Brain pericyte (primary cell): Measurements from ENCODE around the gene MGMT.

Source experiments
- DNase-seq: peaks from one replicate; pipeline ENCODE4 v3.0.0-alpha.2; 2012; ENCODE audit warnings: low read depth, low spot score

MGMT gene

DNA sequence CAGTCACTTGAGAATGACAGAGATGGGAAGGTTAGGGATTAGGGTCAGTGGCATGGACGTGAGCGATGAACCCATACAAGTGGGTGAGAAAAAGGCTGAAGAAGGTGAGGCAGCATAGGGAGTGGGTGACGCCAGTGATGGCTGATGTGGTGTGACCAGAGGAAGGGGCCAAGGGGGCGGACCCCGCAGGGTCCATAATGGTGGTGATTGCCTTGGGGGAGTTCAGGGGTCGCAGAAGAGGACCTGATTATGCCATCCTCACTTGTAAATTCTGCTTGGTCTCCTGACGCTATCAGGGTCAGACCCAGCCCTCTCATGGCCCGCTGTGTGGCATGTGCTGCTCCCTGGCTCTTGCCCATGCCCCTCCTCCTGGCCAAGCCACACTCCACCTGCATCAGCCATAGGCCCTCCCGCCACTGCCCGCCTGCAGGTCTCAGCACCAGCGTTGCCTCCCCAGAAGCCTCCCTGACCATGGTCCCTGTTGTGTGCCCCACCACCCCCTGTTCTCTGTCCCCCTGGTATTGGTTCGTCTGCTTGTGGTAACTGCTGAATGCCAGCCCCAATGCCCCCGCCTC, 261.3 kb downstream of the MGMT start:
- no peak for DNase-seq

DNA sequence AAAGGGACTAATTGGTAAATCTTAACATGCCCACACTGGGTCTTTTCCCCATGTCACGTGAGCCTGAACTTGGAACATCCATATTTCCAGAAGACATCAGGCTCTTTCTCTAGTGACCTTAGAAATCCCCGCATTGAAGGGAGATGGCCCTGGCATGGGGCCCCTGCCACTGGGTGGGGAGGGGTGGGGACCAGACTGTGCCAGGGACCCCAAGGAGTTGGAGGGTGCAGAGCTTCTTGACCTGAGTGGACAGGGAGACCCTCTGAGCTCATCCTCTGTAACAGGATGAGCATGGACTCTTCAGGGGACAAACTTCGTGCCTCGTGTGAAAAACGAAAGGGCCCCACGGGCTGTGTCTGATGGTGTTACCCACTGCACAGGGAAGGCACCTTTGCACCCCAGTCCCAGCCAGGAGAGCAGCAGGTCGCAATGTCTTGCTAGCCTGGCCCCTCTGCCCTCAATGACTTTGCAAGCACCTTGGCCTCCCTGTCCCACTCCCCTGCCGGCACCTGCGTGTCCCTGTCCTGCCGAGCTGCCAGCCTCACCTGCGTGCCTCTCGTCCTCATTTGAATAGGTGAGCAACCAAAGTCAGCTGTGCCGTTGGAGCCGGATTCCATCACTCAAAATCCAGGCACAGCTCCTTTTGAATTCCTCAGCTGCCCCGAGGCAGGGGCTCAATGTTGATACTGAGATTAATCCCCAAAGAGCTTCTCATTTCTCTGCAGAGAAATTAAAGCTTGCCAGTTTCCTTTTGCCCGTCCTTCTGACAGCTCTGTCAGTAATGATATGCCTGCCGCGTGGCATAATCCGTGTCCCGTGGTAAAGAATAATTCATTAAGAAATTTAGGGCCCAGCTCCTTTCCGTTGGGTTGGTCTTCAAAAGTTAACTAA, 262.1 kb downstream of the MGMT start:
- DNase-seq = no peak

DNA sequence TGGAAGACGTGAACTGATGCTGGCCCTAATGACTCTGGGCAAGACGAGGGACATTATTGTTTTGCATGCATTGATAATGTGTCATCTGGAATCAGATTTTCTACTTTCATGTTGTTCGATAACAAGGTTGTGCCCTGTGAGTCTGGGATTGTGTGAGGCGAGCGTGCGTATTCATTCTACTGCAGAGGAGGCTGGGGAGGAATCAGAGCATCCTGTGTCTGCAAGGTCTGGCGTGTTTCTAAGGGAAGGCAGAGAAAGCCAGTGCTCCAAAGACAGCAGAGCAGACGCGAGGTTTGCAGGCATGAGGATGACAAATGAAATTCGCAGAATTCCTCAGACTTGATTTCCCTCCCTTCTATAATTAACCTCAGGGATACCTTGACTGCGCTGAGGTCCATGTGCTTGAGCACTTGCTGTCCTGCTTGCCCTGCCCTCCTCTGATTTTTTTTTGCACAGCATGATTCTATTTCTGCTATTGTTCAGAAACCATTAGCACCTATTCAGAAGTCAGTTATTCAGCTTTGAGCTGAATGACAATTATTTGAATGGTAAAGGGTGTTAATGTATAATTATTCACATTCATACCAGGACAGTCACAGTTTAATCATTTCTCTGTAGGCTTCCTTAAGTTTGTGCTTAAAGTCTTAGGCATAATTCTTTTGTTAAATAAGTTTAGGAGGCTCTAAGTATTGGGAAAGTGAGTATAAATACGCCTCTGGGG, 263.4 kb downstream of the MGMT start:
- DNase-seq = no peak

- DNase-seq = no peak
Measured at GRCh38 chr10:129730993-129731325, 263.9 kb downstream of the MGMT start.

GRCh38 chr10:129740532-129741279, 273.7 kb downstream of the MGMT start:
- DNase-seq = no peak

DNA sequence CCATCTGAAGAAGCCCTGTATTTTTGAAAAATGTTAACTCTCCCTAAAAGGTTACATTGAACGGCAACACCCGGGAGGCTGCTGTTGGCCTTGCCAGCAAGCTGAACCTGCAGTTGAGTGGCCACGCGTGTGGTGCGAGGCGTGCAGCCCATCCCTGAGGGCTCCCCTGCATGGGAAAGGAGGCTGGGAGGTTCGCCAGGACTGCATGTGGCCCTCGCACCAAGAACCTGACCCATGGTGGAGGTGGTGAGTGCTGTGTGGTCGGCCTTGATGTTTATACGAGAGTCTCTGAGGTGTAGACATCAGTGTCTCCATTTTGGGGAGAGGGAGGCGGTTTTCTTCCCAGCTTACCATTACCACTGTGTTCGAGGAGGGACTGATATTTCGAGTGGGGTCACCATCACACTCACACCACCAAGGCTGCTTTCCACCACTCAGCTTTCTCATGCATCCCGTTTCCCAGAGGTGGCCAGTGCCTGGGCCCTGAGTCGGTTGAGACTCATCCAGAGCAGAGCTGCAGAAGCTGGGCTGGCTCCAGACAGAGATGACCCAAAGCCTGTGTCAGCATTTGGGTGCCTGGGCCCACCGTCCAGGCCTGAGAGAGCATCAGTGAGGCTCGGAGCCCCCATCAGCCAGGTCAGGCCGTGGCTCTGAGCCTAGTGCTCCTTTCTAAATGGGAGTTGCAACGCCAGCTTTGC, 274.4 kb downstream of the MGMT start:
- no peak for DNase-seq

DNA sequence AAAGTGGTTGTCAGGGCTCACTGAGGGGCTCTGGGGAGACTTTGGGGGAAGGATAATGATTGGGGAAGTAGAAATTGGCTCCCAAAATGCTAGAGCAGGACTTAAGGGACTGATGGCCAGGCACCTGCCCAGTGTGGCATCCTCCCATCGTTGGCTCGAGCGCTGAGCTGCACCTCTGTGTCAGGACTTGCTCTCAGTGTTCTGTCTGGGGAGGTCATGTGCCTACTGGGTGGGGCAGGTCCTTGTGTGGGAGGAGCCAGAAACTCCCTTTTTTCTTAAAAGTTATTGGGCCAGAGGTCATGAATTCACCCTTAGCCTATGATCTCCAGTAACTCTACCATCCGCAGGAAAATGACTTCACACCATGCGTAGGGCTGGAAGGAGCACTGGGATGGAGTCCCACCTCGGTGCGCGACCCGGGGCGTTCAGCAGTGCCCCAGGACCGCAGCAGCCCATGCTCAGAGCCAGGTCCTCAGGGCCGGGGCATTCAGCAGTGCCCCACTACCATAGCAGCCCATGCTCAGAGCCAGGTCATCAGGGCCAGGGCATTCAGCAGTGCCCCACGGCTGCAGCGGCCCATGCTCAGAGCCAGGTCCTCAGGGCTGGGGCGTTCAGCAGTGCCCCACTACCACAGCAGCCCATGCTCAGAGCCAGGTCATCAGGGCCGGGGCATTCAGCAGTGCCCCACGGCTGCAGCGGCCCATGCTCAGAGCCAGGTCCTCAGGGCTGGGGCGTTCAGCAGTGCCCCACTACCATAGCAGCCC, 275.1 kb downstream of the MGMT start:
- no peak for DNase-seq

- DNase-seq = no peak
Measured at GRCh38 chr10:129742742-129743550, 275.9 kb downstream of the MGMT start.

DNA sequence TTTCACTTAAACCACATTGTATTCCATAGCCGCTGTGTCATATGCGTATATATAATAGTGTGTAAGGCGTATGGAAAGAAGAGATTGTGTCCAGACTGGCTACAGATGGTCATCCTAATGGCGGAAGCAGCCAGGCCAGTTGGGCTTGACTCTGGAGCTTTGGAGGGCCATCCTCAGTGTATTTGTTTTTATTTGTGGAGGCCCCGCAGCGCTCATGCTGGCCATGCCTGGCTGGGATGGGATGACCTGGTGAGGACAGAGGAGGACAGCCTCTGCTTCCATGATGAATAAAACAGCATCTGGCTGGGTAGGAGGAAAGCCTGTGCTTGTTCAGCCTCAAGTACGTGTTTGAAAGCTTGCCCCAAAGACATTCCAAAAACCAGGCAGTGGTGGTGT, 276.7 kb downstream of the MGMT start:
- DNase-seq = no peak

DNA sequence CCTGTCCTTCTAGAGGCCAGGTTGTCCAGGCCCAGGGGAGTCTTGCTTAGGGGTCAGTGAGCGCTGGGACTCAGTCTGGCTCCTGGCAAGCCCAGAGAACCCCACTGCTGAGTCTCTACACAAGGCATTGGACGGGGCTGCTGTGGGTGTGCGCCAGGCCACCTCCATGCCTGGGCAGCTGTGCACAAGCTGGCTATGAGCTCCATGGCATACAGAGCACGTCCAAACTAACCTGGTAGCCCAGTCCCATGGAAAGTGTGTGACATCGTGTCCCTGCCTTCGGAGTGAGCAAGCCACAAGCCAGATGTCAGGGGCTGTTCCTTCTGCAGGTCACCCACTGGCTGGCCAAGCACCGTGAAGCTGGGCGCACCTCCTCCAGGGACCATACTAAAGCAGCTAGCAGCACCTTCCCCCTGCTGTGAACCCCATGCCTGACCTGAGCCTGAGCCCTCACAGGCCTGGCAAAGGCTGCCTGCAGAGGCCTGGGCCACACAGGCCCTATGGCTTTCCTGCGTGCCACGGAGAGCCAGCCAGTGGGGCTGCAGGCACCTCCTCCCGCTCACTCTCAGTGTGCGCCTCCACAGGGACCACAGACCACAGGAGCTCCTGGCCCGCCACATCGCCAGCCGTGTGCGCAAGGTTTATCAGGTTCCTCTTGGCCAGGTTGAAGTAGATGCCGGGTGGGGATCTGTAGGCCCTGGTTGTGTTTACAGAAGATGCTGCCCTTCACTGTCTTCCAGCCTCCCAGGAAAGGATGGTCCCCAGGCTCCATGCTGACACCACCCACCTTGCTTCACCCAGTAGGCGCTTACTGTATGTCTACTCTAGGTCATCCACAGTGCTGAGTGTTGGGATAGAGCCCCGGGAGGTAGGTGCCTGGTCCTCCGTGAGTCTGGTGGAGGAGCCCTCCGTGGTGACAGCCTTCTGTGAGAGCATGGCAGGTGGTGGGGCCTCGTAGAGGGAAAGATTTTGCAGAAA, 277.4 kb downstream of the MGMT start:
- DNase-seq = no peak

DNA sequence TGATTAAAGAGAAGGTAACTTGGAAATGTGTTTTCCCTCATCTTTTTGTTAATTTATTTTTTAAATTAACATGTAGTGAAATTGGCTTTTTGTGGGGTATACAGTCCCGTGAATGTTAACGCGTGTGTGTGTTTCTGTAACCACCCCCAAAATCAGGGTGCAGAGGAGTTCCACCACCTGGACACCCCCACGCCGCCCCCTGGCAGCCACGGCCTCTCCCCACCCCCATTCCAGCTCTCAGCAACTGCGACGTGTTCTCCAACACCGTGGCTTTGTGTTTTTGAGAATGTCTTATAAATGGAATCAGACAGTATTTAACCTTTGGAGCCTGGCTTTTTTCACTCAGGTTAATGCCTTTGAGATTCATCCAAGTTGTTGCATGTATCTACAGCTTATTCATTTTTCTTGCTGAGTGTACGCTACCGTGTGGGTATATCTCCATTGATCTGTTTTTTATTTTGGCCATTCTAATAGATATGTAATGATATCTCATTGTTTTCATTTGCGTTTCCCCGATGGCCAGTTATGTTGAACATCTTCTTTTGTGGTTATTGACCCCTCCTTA, 278.2 kb downstream of the MGMT start:
- no peak for DNase-seq

DNA sequence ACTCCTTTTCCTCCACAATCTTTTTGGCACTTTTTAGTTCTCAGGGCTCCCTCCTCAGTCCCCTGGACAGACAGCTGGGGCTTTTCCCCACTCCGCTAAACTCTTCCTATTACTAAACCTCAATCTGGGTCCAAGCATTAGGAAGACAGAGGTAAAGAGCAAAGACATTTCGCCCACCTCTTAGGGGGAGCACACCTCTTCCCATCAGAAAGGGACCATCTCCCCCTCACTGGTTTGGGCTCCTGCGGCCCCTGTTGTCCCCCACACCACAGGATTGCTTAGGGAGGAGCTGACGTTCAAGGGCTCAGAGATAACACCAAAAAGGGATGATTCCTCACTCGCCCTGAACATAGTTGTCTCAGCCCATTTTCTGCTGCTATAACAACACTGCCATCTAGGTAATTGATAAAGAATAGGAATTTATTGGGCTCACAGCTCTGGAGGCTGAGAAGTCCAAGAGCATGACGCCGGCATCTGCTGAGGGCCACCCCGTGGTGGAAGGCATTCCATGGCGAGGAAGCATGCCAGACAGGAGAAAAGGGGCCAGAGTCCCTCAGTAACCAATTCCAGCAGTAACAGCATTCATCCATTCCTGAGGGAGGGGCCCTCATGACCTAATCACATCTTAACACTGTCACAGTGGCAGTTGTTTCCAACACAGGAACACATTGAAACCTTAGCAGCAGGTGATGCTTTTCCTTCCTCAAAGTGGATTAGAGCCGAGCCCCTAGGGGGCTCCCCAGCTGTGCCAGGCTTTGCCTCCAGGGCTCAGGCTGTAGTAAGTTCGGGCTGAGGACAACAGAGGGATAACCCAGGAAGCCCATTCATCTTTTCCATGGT, 287.4 kb downstream of the MGMT start:
- DNase-seq = no peak

DNA sequence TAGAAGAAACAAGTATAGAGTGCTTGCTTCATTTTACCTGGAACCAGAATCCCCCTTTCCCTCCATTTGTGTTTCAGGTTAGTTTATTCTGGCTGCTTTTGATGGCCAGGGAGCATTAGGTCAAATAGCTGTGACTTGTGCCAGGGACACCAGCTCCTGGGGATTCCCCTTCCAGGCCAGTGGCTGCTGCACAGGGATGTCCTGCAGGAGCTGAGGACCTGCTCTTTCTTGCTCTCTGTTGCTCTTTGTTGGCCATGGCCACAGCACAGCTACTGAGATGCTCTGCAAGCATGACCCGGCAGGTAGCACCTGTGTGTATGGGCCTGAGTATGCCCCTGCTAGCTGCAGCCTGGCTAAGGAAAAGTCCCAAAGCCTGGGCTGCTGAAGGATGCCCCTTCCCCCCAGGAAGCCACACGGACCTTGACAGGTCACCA, 288.1 kb downstream of the MGMT start:
- no peak for DNase-seq

- no peak for DNase-seq
Measured at GRCh38 chr10:129755621-129756020, 288.6 kb downstream of the MGMT start.

GRCh38 chr10:129756912-129757901, 290.2 kb downstream of the MGMT start:
- no peak for DNase-seq
